Endothelial cell of umbilical vein (primary cell): ENCODE results near the gene SLCO3A1.

Experiments
- CTCF ChIP-seq, 2 donors: IDR thresholded peaks; 1 replicate in 1 of 2; 2 replicates in 1 of 2; pipeline ENCODE4 v1.5.1; 2011; ENCODE audit warnings: low read length in 2 of 2, mild to moderate bottlenecking in 2 of 2, moderate library complexity in 2 of 2, control low read depth in 1 of 2, inconsistent platforms in 1 of 2, low read depth in 1 of 2; ENCODE audit not compliant: insufficient read depth in 1 of 2; ENCODE audit errors: extremely low read depth in 1 of 2
- MYC ChIP-seq: IDR thresholded peaks from one replicate; pipeline ENCODE4 v1.6.1; 2011; ENCODE audit warnings: mild to moderate bottlenecking, low read depth, low read length
- POLR2A ChIP-seq: IDR thresholded peaks from 2 replicates; pipeline ENCODE4 v1.6.1; 2012; ENCODE audit warnings: low read depth, mild to moderate bottlenecking, control low read depth, low read length

DNA sequence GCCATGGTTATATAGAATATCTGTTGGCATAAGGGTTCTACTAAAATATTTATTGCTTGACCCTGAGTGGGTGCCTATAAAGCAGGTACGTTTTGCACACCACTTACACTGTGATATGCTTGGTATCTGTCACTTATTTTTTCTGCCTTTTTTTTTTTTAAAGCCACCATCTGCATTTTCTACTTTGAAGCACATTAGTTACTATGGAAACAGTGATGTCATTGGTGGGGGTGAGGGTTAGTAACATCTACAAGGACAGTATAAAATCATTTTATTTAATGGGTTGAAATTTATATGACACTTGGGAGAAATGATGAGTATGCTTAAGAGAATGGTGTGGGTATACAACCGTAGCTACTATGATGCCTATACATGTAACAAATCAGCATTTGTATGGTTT, 25.6 kb downstream of the SLCO3A1 start:
- no peak for TF ChIP-seq CTCF (IDR thresholded peaks at IDR 0.05; ENCODE audit: extremely low read depth in 1 of 2, insufficient read depth in 1 of 2, low read depth in 1 of 2, low read length in 2 of 2)
- no peak for TF ChIP-seq POLR2A
- TF ChIP-seq MYC: no peak
